Measurements from ENCODE around the gene ZDHHC12. TPM values are rescaled to one million over a fixed set of nuclear protein-coding genes. Genes with fewer than 3 reads are reported as not detected.

ZDHHC12 gene
- total and polyA plus RNA-seq, 2 of the 8 experiments (the other 6 are each of a cell fraction or from before 2014, with no cell fraction given), result 35.0 to 93.8 TPM

- TF ChIP-seq CREB1 (IDR thresholded peaks at IDR 0.05) (no peak), RNF2 (IDR thresholded peaks at IDR 0.05; ENCODE audit: borderline replicate concordance, low read depth, low read length, missing control alignments, poor library complexity, severe bottlenecking) (no peak), YY1 (IDR thresholded peaks at IDR 0.05; ENCODE audit: low read depth, low read length) (no peak), BRCA1 (IDR thresholded peaks at IDR 0.05; ENCODE audit: low read depth, low read length) (no peak)
Observed at GRCh38 chr9:128707446-128707845, 16.5 kb downstream of the ZDHHC12 start (continued).

Measured in H1 (cell line).